NCI-H128 (cell line): ENCODE results near the gene TMEM164.
A peak's percentile ranks its signal among the peaks of the same experiment; 100 is the strongest.
"Not testable (repeated sequence)": the region's sequence is repeated elsewhere in the genome, so short reads cannot be mapped to it uniquely, and the experiment has no call there.

Source experiments
- DNase-seq: peaks from one replicate; lab custom pipeline; 2025; ENCODE audit not compliant: unreplicated experiment; lab: John Stamatoyannopoulos, UW

Gene TMEM164

DNA sequence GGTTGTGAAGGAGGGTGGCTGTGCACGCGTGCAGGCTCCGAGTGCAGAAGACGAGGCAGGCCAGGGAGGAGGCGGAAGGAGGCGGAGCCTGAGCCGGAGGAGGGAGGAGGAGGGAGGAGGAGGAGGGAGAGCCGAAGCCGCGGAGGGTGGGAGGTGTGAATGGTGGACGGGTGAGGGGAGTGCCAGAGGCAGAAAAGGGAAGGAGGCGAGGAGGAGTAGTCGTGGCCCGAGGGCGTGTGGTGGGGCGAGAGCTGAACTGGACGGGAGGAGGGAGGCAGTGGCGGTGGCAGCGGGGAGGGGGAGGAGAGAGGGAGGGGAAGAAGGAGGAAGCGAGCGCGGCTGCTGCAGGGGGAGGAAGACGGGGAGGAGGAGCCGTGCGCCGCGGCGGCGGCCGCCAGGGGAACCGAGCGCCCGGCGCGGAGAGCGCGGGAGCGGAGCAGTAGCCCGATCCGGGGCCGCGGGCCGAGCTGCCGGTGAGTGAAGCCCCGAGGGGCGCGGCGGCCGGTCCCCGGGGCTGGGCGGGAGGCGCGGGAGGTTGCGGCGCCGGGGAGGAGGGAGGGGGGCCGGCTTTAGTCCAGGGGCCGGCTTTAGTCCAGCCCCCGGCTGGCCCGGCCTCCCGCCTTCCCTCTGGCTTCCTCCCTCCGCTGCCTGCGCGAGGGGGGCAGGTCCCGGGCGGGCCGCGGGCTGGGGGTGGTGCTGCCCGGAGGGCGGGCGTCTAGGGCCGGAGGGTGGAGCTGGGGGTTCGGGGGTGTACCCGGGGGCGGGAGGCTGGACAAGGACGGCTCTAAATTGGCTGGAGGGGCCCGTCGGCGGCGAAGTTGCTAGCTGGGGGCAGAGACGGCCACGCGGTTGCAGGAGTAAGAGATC lies at the start of gene TMEM164:
TMEM164 (plus strand) TSS at position 815 of the 867 bp plus-strand sequence. CDS start 661 bp downstream, outside the sequence.
- peak; percentile 14 for DNase-seq

DNA sequence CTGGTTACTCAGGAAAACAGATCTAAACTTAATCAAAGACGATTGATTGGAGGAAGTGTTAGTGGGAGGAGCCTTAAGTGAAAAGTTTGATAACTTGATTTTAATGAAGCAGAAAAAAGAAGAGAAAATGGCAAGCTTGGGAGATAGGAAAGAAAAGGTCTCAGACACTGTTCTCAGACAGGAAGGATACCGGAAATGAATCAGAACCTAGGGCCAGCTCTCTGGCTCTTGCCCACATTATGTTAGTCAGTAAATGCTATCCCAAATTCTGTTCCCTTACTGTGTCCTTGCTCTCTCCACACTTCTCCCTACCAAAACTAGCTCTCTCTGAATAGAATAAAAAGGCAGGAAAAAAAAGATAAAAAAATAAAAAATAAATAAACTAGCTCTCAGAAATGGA lies 48.6 kb upstream of the TMEM164 start:
- DNase-seq = no peak

DNA sequence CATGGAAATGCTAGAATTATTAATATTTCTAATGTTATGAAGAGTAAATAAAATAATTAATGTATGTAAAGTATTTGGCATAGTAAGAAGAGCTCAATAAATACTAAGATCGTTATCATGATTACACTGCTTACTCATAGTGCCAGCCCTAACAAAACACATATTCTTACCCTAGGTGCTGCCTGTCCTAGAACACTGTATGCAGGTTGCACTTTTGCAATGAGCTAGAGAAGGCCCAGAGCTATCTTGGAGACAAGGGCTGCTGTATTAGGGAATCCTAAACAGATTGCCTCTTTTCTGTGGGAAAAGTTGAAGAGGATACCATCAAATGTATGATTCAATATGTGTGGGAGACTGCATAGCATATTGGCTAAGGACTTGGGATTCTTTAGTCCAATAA lies 48.0 kb upstream of the TMEM164 start:
- no peak for DNase-seq

DNA sequence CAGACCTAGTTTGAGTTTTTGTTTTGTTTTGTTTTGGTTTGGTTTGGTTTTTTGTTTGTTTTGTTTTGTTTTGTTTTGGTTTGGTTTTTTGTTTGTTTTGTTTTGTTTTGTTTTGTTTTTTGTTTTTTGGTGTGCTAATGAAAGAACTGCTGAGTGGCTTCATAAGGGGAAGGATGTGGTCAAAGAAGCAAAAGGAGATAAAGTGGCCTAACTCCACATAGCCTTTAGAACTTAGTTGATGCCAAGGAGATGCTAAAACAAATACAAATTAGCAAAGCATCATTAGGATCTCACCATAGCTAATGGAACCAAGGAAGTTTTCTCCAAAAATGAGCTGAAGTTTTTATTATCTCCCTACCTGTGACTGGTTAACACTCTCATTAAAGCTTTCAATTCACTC lies 44.6 kb upstream of the TMEM164 start:
- DNase-seq = no peak

DNA sequence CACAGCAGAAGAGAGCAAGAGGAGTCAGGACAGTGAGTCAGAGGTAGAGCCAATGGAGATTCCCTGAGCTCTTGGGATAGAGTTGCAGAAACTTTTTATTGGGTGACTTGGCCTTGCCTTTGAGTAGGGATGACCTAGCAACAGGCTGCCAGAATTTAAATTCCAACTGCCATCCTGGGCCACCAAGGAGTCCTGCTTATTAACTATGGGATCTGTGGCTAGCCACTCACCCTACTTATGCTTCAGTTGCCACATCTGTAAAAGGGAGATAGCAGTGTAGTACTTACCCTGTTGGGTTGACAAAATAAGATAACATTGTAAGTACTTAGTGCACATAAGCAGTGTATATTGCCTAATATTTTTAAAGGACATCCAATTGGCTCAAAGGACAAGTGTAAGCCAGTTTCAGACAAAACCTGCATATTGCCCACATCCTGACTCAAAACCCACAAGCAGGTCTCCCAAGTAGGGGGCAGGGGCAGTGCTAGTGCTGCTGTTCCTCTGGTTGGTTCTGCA lies 43.5 kb upstream of the TMEM164 start:
- no peak for DNase-seq

DNA sequence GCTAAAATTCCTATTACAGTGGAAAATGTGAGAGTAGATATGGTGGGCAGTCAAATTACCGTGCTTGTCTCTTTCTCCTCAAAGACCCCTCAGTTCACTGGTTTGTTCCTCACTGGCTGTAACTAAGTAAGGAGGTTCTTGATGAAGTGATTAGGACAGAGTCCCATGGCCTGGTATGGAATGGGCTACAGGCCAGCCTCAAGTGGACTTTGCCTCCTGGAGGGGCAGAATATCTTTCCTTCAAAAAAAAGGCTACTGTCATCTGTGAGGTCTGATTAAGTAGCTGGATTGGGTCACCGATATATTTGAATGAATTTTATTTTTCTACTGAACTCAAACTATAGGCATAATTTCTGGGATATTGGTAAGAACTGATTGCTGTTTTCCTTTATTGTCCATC lies 38.5 kb upstream of the TMEM164 start:
- DNase-seq = no peak

DNA sequence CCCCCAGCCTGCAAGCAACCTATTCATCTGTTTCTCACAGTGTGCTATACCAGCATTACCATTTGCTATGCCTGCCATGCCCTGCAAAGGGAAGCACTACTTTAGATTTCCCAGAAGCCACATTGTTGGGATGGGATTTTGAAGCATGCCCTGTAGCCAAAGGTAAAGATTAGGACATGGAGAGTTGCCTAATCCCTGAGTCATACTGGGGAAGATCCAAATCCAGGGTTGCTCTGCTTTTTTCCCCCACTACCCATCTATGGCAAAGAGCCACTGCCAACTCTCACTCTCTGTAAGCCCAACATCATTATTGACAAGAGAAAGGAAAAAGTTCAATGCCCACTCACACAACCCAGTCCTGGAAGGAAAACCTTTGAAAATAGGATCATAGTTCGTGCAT lies 36.7 kb upstream of the TMEM164 start:
- no peak for DNase-seq

DNA sequence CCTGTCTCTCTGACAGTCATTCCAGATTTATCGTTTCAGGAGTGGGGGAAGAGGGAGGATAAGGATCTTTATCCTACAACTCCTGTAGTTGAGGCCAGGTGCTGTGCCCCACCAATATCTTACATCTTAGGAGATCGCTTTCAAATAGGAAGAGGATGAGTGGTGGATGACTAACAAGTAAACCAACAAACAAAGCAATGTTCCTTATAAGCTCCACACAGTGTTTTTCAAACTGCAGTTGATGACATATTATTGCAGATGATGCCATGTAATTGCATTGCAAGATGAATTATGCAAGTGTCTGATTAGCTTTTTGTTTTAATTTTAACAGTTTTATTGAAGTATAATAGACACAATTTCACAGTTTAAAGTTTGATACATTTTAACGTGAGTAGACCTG lies 35.8 kb upstream of the TMEM164 start:
- DNase-seq = no peak

DNA sequence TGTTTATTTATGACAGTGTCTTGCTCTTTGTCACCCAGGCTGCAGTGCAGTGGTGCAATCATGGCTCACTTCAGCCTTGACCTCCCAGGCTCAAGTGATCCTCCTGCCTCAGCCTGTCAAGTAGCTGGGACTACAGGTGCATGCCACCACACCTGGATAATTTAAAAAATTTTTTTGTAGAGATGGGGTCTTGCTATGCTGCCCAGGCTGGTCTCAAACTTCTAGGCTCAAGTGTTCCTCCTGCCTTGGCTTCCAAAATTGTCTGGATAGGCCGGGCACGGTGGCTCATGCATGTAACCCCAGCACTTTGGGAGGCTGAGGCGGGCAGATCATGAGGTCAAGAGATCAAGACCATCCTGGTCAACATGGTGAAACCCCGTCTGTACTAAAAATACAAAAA lies 32.1 kb upstream of the TMEM164 start:
- DNase-seq = not testable (repeated sequence)

DNA sequence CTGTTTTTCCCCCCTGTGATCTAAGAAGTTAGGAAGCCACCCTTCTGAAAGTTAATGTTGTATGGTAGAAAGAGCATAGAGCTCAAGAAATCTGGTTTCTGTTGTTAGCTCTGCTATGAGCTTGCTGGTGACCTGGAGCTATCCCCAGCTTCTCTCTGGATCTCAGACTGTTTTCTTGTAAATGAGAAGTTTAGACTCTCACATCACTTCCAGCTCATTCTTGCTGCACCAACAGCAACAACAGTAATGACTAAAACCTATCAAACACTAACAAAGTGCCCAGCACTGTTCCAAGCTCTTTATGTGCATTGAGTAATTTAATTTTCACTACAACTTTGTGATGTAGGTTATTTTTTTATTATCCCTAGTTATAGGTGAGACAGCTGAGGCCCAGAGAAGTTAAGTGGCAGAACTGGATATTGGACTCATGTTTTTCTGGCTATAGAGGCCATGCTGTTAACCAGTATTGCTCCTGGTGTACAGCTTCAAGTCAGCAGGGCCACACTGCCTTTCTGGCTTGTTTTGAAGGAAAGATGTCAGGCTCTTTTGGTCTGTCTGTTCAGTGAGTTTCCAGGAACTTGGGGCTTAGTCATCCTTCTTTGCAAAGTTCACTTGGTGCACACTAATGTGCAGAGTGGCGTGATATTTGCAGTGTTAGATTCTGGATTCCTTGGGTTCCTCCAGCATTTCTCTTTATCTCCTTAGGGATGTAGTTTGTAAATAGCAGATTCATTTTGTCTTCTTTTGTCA lies 27.8 kb upstream of the TMEM164 start:
- no peak for DNase-seq

DNA sequence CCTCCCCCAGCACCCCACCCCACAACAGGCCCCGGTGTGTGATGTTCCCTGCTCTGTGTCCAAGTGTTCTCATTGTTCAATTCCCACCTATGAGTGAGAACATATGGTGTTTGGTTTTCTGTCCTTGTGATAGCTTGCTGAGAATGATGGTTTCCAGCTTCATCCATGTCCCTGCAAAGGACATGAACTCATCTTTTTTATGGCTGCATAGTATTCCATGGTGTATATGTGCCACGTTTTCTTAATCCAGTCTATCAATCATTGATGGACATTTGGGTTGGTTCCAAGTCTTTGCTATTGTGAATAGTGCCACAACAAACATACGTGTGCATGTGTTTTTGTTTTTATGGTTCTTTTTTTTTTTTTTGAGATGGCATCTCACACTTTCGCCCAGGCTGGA lies 17.7 kb upstream of the TMEM164 start:
- DNase-seq = not testable (repeated sequence)

DNA sequence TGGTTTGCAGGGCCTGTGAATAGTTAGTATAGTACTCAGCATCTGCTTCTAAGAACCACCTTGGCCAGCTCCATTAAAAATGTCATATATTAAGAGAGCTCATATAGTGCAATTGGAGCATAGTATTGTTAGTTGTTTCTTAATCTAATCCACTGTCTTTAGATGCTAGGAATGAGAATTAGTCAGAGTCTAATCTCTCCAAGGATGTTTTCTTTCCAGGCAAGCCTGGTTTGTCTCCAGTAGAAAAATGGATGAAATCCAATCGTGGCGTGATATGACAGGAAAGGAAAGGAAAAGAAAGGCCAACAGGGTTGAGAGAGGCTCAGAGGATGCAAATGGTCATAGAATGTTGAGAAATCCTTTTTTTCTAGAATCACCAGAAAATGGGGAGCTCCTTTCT lies 15.0 kb upstream of the TMEM164 start:
- no peak for DNase-seq

DNA sequence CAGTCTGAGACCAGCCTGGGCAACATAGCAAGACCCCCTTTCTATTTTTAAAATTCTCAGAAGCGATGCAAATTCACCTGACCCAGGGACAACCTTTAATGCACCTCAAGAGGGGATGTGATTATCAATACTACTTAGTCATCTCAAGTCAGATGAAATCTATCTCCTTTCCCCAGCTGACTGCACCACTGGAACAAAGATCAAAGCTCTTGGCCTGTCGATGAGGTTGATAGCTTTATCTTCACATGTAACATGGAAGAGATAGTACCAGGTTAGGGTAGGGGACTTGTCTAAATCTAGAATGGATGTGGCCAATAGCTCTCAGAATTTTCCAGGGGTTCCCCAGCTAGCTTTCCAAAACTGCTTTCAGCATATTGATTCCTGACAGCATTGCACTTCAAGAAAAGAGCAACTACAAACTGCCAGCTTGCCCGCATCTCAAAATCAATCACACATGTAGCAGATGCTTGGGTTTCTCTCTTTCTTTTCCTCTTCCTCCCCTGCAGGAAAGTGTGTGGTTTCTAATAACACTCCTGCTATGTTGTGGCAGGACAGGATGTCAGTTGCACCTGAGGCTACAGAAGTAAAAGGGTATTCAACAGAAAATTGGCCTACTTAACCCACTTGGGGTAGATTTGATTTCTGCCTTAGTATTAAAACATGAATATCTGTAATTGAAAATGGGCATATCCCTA lies 12.2 kb upstream of the TMEM164 start:
- DNase-seq = no peak

DNA sequence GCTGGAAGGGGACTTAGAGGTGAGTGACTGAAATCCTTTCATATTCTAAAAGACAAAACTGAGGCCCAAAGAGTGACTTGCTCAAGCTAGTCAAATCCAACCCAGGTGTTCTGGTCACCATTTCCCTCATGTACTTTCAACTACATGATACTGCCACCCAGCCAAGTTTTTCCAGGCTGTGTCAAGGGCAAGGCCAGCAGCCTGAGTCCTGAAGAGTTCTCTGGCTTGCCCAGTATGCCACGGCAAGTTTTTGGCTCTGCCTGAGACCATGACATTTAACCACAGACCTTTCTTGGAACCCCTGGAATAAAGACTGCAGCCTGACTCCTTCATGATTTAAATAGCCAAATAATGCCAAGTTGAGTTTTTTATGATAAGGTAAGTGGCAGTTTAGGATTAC lies 10.7 kb upstream of the TMEM164 start:
- DNase-seq = no peak

DNA sequence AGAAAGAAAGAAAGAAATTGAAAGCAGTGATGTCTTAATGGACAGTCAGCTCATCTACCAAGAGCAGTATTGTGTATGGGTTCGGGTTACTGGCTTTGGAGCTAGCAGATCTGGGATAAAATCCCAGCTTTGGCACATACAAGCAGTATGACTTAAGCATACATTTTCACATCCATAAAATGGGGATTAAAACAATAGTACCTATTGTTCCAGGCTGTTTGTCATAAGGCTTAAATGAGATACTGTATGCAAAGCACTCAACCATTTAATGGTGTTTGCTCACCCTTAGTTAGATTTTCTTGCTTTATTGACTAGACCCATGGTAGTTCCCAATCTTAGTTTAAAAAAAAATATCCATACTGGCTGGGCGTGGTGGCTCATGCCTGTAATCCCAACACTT lies 7.8 kb upstream of the TMEM164 start:
- DNase-seq = no peak

DNA sequence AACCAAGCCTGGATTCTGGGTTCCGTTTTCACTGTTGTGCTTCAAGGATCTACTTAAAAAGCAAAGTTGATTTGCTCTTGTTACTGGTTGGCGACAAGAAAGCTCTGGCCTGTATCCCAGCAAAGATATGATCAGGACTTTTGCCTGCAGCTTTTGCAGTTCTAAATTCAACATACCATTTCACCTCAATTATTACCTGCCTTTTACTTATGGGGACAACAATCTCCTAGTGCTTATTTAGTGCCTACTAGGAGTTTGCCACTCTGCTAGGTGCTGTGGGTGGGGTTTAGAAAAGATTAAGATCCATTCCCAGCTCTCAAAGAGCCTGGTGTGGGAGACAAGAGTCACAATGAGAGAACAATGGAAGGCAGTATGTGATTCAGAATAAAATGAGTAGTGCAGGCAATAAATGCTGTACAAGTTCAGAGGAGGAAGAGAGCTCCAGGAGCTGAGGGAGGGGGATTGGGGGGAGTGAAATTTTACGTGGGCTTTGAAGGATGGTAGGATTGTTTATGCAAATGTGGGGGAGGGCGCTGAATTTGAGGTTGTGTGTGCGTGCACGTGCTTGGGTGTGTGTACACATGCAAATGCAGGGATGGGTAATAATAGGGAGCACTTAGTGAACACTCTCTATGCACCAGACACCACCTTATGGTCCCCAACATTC lies 5.0 kb upstream of the TMEM164 start:
- no peak for DNase-seq

DNA sequence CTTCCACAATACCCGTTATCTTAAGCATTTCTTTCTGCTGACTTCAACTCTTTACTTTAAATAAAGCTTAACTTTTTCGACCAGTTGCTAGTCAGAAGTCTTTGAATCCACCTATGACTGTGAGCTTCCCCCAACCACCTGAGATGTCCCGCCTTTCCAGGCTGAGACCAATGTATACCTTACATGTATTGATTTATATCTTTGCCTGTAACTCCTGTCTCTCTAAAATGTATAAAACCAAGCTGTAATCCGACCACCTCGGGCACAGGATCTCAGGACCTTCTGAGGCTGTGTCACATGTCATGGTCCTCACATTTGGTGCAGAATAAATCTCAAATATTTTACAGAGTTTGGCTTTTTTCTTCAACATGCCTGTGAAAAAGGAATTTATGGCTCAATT lies 2.9 kb upstream of the TMEM164 start:
- DNase-seq = no peak

DNA sequence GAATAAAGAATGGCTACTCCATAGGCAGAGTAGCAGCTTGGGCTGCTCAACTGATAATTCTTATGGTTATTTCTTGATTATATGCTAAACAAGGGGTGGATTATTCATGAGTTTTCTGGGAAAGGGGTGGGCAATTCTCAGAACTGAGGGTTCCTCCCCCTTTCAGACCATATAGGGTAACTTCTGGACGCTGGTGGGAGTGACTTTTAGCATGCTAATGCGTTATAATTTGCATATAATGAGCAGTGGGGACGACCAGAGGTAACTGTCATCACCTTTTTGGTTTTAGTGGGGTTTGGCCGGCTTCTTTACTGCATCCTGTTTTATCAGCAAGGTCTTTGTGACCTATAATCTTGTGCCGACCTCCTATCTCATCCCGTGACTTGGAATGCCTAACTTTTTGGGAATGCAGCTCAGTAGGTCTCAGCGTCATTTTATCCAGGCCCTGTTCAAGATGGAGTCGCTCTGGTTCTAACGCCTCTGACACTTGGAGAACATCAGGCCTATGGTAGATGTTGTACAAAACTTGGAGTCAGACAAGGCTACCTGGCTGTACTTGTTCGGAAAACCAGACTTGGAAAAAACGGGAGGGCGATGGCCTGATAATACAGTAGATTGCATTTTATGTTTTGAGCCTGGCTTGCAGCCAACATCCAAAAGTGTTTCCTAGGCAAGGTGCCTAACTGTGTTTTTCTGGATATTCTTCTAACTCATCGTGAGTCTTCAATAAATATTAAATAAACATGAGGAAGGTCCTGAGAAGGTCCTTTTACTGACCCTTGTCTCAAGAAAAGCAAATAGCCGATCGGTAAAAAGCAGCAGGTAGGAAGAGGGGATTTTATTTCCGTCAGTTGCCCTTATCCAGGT lies 1.8 kb upstream of the TMEM164 start:
- no peak for DNase-seq

DNA sequence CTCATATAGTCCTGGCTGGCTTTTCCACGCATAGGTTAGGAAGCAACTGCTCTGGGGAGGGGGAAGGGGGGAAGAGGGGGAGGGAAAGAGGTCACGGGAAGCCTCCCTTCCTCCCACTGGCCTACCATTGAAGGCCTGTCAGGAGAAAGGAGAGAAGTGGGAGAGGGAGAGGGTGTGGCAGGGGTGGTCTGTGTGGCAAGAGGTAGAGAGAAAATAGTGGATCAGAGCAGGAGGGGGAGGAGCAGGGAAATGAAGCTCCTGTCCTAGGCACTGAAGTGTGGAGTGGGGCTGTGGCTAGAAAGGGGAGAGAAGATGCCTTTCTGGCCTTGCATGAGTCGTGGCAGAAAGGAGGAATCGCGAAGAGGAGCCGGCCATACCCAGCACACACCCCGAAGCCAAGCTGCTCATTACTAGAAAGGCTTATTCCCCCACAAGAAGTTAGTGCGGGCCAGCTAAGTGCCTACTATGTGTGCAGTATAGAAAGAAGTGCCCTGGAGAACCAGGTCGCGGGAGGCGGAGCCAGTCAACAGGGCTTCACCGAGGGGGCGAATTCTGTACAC lies 1.1 kb upstream of the TMEM164 start:
- no peak for DNase-seq
